ENCODE measurements around the gene LRRK1. TPM values are rescaled to one million over a fixed set of nuclear protein-coding genes. Genes with fewer than 3 reads are reported as not detected.

The LRRK1 gene
- total and polyA plus RNA-seq, 8 donors = 2.3 to 73.3 (median 7.0) TPM

GRCh38 chr15:100980410-100981046 is 61.4 kb downstream of the LRRK1 start:
- no peaks in the 10 kb centered on the region for H3K9me3 ChIP-seq
- H3K27me3 ChIP-seq = no peaks in the 10 kb centered on the region
- TF ChIP-seq EP300 (IDR thresholded peaks at IDR 0.05) = no peak
- H3K36me3 ChIP-seq = peaks cover 0 to 15% (median 11%) of the 10 kb centered on the region in 4 donors
- H3K27ac ChIP-seq = no peak overlapping the region
- intact Hi-C loops (cut with DNase I; ENCODE audit: low total_unique reads) = no loop called here
- H3K4me3 ChIP-seq = no peak overlapping the region
- WGBS, 5 donors = 79 to 96% (median 81%) methylated on average over 4 of the region's 4 CpGs
- no peak for DNase-seq
- no peaks in the 10 kb centered on the region for H3K4me1 ChIP-seq

GRCh38 chr15:100981086-100981485 is 61.9 kb downstream of the LRRK1 start:
- Histone ChIP-seq H3K4me3 (no peak overlapping the region), H3K36me3 (peaks cover 0 to 15% (median 11%) of the 10 kb centered on the region in 4 donors), H3K27ac (no peak overlapping the region), H3K9me3 (no peaks in the 10 kb centered on the region), H3K27me3 (no peaks in the 10 kb centered on the region), H3K4me1 (no peaks in the 10 kb centered on the region)
- WGBS, 5 donors = 65 to 80% (median 79%) methylated on average over 4 of the region's 4 CpGs
- DNase-seq = no peak
- TF ChIP-seq EP300 (IDR thresholded peaks at IDR 0.05) (no peak), POLR2A (IDR thresholded peaks at IDR 0.05) (no peak), POLR2AphosphoS5 (IDR thresholded peaks at IDR 0.05) (no peak)
- TF ChIP-seq, protein P1, sequence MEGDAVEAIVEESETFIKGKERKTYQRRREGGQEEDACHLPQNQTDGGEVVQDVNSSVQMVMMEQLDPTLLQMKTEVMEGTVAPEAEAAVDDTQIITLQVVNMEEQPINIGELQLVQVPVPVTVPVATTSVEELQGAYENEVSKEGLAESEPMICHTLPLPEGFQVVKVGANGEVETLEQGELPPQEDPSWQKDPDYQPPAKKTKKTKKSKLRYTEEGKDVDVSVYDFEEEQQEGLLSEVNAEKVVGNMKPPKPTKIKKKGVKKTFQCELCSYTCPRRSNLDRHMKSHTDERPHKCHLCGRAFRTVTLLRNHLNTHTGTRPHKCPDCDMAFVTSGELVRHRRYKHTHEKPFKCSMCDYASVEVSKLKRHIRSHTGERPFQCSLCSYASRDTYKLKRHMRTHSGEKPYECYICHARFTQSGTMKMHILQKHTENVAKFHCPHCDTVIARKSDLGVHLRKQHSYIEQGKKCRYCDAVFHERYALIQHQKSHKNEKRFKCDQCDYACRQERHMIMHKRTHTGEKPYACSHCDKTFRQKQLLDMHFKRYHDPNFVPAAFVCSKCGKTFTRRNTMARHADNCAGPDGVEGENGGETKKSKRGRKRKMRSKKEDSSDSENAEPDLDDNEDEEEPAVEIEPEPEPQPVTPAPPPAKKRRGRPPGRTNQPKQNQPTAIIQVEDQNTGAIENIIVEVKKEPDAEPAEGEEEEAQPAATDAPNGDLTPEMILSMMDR (IDR thresholded peaks at IDR 0.05) = no peak
- intact Hi-C loops (cut with DNase I; ENCODE audit: low total_unique reads) = no loop called here

- Histone ChIP-seq H3K27ac (no peak overlapping the region), H3K36me3 (peaks cover 0 to 18% (median 16%) of the 10 kb centered on the region in 4 donors), H3K4me3 (no peak overlapping the region), H3K27me3 (no peaks in the 10 kb centered on the region), H3K4me1 (no peaks in the 10 kb centered on the region), H3K9me3 (no peaks in the 10 kb centered on the region)
- intact Hi-C loops (cut with DNase I; ENCODE audit: low total_unique reads) = no loop called here
- 84 to 93% (median 87%) methylated on average over 7 of the region's 7 CpGs for WGBS, 5 donors
- TF ChIP-seq POLR2A (IDR thresholded peaks at IDR 0.05) = no peak
- TF ChIP-seq EP300 (IDR thresholded peaks at IDR 0.05) = no peak
- TF ChIP-seq, protein P1 (IDR thresholded peaks at IDR 0.05) = no peak
- TF ChIP-seq POLR2AphosphoS5 (IDR thresholded peaks at IDR 0.05) = no peak
- DNase-seq = no peak
Observed at GRCh38 chr15:100983221-100983620, 64.1 kb downstream of the LRRK1 start.

DNA sequence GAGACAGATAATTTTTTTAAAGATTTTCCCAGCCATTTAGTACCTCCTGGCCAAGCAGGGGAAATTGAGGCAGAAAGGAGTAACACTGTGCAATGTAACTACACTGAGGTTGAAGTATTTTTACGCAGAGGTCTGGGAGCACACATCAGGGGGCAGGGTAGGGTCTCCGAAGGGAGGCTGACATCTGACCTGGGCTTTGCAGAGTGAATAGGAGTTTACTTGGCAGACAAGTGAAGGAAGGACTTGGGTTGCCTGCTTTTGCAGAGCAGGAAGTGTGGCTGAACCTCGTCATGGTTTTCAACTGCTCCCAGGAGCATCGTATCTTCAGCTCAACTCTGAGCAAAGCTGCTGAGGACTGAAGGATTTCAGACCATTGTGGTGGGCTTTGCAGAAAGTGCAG is 66.2 kb downstream of the LRRK1 start:
- Histone ChIP-seq H3K27ac (no peak overlapping the region), H3K9me3 (no peaks in the 10 kb centered on the region), H3K36me3 (peaks cover 0 to 32% (median 29%) of the 10 kb centered on the region in 4 donors), H3K4me3 (no peak overlapping the region), H3K4me1 (no peaks in the 10 kb centered on the region), H3K27me3 (no peaks in the 10 kb centered on the region)
- 74 to 96% (median 88%) methylated on average over 4 of the region's 4 CpGs for WGBS, 5 donors
- DNase-seq = no peak
- intact Hi-C loops (cut with DNase I; ENCODE audit: low total_unique reads) = no loop called here
- no peak for TF ChIP-seq EP300 (IDR thresholded peaks at IDR 0.05)
- TF ChIP-seq POLR2A (IDR thresholded peaks at IDR 0.05) = no peak
- TF ChIP-seq, protein P1 (IDR thresholded peaks at IDR 0.05) = no peak

DNA sequence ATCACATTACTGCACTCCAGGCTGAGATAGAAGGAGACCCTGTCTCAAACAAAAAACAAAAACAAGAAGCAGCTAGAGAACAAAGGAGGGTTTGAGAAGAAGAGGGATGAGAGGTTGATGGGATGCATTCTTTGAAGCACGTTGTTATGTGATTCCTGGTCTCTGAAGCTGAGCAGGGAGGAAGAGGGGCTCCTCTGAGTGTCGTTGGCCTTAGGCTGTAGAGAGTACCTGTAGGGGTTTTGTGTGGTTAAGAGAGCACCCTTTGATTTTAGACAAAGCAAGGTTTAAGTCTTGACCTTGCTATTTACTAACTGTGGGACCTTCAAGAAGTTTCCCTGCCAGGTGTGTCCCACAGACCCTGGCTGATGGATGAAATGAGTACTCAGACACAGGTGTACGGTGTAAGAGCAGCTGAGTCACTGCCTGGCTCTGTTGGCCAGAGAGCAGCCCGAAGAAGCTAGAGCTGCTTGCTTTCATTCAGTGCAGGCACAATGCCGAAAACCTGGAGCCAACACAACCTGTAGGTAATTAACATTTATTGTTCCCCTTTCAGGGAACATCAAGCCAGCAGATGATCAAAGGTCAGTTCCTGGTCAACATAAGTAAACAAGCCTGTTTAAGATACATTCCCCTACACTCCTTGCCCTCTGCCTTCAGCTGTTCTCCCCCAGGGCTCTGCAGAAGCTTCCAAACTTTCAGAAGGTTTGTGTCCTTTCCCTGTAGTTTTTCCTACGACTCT is 67.2 kb downstream of the LRRK1 start:
- Histone ChIP-seq H3K27ac (no peak overlapping the region), H3K27me3 (no peaks in the 10 kb centered on the region), H3K4me1 (no peaks in the 10 kb centered on the region), H3K4me3 (no peak overlapping the region), H3K36me3 (peaks cover 0 to 32% (median 29%) of the 10 kb centered on the region in 4 donors), H3K9me3 (no peaks in the 10 kb centered on the region)
- intact Hi-C loops (cut with DNase I; ENCODE audit: low total_unique reads) = no loop called here
- no peak for DNase-seq
- WGBS, 5 donors = 33 to 56% (median 42%) methylated on average over 6 of the region's 6 CpGs
- TF ChIP-seq, protein P1 (IDR thresholded peaks at IDR 0.05) = no peak
- no peak for TF ChIP-seq POLR2A (IDR thresholded peaks at IDR 0.05)
- no peak for TF ChIP-seq EP300 (IDR thresholded peaks at IDR 0.05)
- no peak for TF ChIP-seq POLR2AphosphoS5 (IDR thresholded peaks at IDR 0.05)

All from stomach (tissue), 9 donors.